H1 (cell line): Measurements from ENCODE around the gene SLC17A3. TPM values are rescaled to one million over a fixed set of nuclear protein-coding genes. Genes with fewer than 3 reads are reported as not detected.

Source experiments
- CTCF ChIA-PET: fragments of 300-600 bp; sonication (Branson Sonifier 250); formaldehyde crosslinking; loops from one replicate; lab custom pipeline; 2021; ENCODE audit not compliant: partially characterized antibody; lab: Charles Lee
- POLR2A ChIA-PET: fragments of 300-600 bp; sonication (Branson Sonifier 250); formaldehyde crosslinking; loops from one replicate; lab custom pipeline; 2021; ENCODE audit warnings: inconsistent platforms; ENCODE audit not compliant: partially characterized antibody; lab: Charles Lee
- DNase-seq, 2 experiments: peaks; one replicate each; pipeline versions ENCODE4 v3.0.0 to v3.0.0-alpha.2; 2010 to 2022; ENCODE audit warnings: low spot score in 2 of 2, low read depth in 1 of 2, mixed read lengths in 1 of 2
- FAIRE-seq: peaks from 2 replicates; lab custom pipeline; 2011; peaks lifted over from hg19 to GRCh38; lab: Jason Lieb, UNC
- H2AFZ ChIP-seq: 2 replicates; pipeline ENCODE4 v1.8.1; 2012; ENCODE audit warnings: low read length, inconsistent platforms
- H2AK5ac ChIP-seq: 2 replicates; pipeline ENCODE4 v1.6.1; 2013; ENCODE audit warnings: low read depth, low read length
- H2BK120ac ChIP-seq: replicated peaks from 2 replicates; pipeline ENCODE3; 2013; ENCODE audit warnings: low read depth, low read length, inconsistent platforms
- H2BK12ac ChIP-seq: 2 replicates; pipeline ENCODE4 v1.6.1; 2013; ENCODE audit warnings: low read depth, low read length
- H2BK15ac ChIP-seq: 2 replicates; pipeline ENCODE4 v1.6.1; 2013; ENCODE audit warnings: low read length
- H2BK20ac ChIP-seq: 2 replicates; pipeline ENCODE4 v1.6.1; 2013; ENCODE audit warnings: low read length
- H2BK5ac ChIP-seq: 2 replicates; pipeline ENCODE4 v1.6.1; 2013; ENCODE audit warnings: low read depth, low read length
- H3K14ac ChIP-seq: 2 replicates; pipeline ENCODE4 v1.6.1; 2013; ENCODE audit warnings: inconsistent platforms; ENCODE audit not compliant: insufficient read length
- H3K18ac ChIP-seq: 2 replicates; pipeline ENCODE4 v1.6.1; 2013; ENCODE audit warnings: low read length; ENCODE audit errors: extremely low read depth
- H3K23ac ChIP-seq: 2 replicates; pipeline ENCODE4 v1.6.1; 2013; ENCODE audit warnings: inconsistent platforms; ENCODE audit not compliant: insufficient read length
- H3K23me2 ChIP-seq: 2 replicates; pipeline ENCODE4 v1.6.1; 2013; ENCODE audit warnings: low read depth, low read length
- H3K27ac ChIP-seq: 2 replicates; pipeline ENCODE4 v1.6.1; 2011; ENCODE audit warnings: low read depth, low read length, inconsistent platforms
- H3K27me3 ChIP-seq, 4 experiments: replicated peaks in 1 of 4; 1 replicate in 1 of 4; 2 replicates in 3 of 4; pipeline versions ENCODE4 v1.6.1 to v1.8.1; 2011 to 2013; ENCODE audit warnings: low read length in 3 of 4, mild to moderate bottlenecking in 3 of 4, inconsistent platforms in 2 of 4, mixed read lengths in 2 of 4, moderate library complexity in 1 of 4; ENCODE audit not compliant: control insufficient read depth in 3 of 4, insufficient read depth in 3 of 4; ENCODE audit errors: extremely low read depth in 1 of 4
- H3K36me3 ChIP-seq, 4 experiments: 2 replicates each; pipeline versions ENCODE4 v1.6.1 to v1.8.1; 2011 to 2013; ENCODE audit warnings: mild to moderate bottlenecking in 4 of 4, low read length in 3 of 4, moderate library complexity in 2 of 4, control low read depth in 1 of 4, inconsistent platforms in 1 of 4; ENCODE audit not compliant: insufficient read depth in 4 of 4, control insufficient read depth in 2 of 4
- H3K4ac ChIP-seq: replicated peaks from 2 replicates; pipeline ENCODE3; 2013; ENCODE audit warnings: low read length, low read depth, mixed read lengths, inconsistent platforms; ENCODE audit not compliant: insufficient read length
- H3K4me1 ChIP-seq, 4 experiments: replicated peaks in 1 of 4; 1 replicate in 1 of 4; 2 replicates in 3 of 4; pipeline versions ENCODE4 v1.6.1 to v1.8.1; 2011 to 2013; ENCODE audit warnings: low read length in 3 of 4, inconsistent platforms in 2 of 4, mixed read lengths in 1 of 4; ENCODE audit not compliant: insufficient read depth in 4 of 4, control insufficient read depth in 3 of 4
- H3K4me2 ChIP-seq, 2 experiments: 2 replicates each; pipeline versions ENCODE4 v1.6.1 to v1.8.1; 2011 to 2013; ENCODE audit warnings: low read depth in 2 of 2, low read length in 2 of 2, control low read depth in 1 of 2, inconsistent platforms in 1 of 2, mild to moderate bottlenecking in 1 of 2; ENCODE audit not compliant: insufficient read depth in 1 of 2
- H3K4me3 ChIP-seq, 4 experiments: fragments of 200-600, 300-600 bp in 1 of 4; sonication (generic), shearing (Covaris generic), sonication (Bioruptor Twin) in 1 of 4; 2 replicates each; pipeline versions ENCODE4 v1.5.1 to v1.8.1; 2011 to 2016; ENCODE audit warnings: low read length in 4 of 4, low read depth in 3 of 4, control low read depth in 2 of 4, inconsistent platforms in 2 of 4, mild to moderate bottlenecking in 2 of 4, mixed read lengths in 1 of 4, moderate library complexity in 1 of 4; ENCODE audit not compliant: insufficient read depth in 2 of 4; ENCODE audit errors: extremely low read depth in 1 of 4
- H3K56ac ChIP-seq: replicated peaks from 2 replicates; pipeline ENCODE3; 2013; ENCODE audit warnings: low read depth, mild to moderate bottlenecking, mixed read lengths, low read length, inconsistent platforms; ENCODE audit not compliant: insufficient read length
- H3K79me1 ChIP-seq: 2 replicates; pipeline ENCODE4 v1.6.1; 2013; ENCODE audit warnings: low read depth, low read length, control low read depth
- H3K79me2 ChIP-seq, 2 experiments: 2 replicates each; pipeline versions ENCODE4 v1.6.1 to v1.8.1; 2012 to 2013; ENCODE audit warnings: low read length in 2 of 2, mild to moderate bottlenecking in 2 of 2, inconsistent platforms in 1 of 2; ENCODE audit not compliant: insufficient read depth in 2 of 2, control insufficient read depth in 1 of 2
- H3K9ac ChIP-seq, 4 experiments: replicated peaks in 1 of 4; 1 replicate in 1 of 4; 2 replicates in 3 of 4; pipeline versions ENCODE4 v1.6.1 to v1.8.1; 2011 to 2013; ENCODE audit warnings: low read depth in 3 of 4, low read length in 3 of 4, control low read depth in 2 of 4, mild to moderate bottlenecking in 2 of 4, moderate library complexity in 2 of 4, inconsistent platforms in 1 of 4; ENCODE audit errors: extremely low read depth in 1 of 4
- H3K9me3 ChIP-seq, 2 experiments: 2 replicates each; pipeline versions ENCODE4 v1.6.1 to v1.8.1; 2012 to 2013; ENCODE audit warnings: mild to moderate bottlenecking in 2 of 2, moderate library complexity in 2 of 2, control low read depth in 1 of 2, inconsistent platforms in 1 of 2, low read depth in 1 of 2, low read length in 1 of 2, mixed read lengths in 1 of 2; ENCODE audit not compliant: insufficient read depth in 2 of 2
- H4K20me1 ChIP-seq, 2 experiments: replicated peaks in 1 of 2; 2 replicates each; pipeline versions ENCODE3 to v1.8.1; 2011 to 2013; ENCODE audit warnings: inconsistent platforms in 2 of 2, low read length in 2 of 2, mild to moderate bottlenecking in 1 of 2; ENCODE audit not compliant: insufficient read depth in 2 of 2, control insufficient read depth in 1 of 2
- H4K5ac ChIP-seq: 2 replicates; pipeline ENCODE4 v1.6.1; 2013; ENCODE audit warnings: low read length, low read depth, mixed read lengths, inconsistent platforms; ENCODE audit not compliant: insufficient read length
- H4K8ac ChIP-seq: 2 replicates; pipeline ENCODE4 v1.8.0; 2013; ENCODE audit warnings: mild to moderate bottlenecking, moderate library complexity, low read length, inconsistent platforms; ENCODE audit not compliant: insufficient read depth; ENCODE audit errors: extremely low read depth
- H4K91ac ChIP-seq: replicated peaks from 2 replicates; pipeline ENCODE3; 2013; ENCODE audit warnings: low read length, mixed read lengths, inconsistent platforms; ENCODE audit not compliant: insufficient read length
- RFX5 ChIP-seq: IDR thresholded peaks from 2 replicates; pipeline ENCODE4 v1.6.1; 2011; ENCODE audit warnings: low read depth, low read length, improper control_type of control experiment, borderline replicate concordance
- RNF2 ChIP-seq: fragments of 200-900, 300-1000 bp; sonication (generic); IDR thresholded peaks from 2 replicates; pipeline ENCODE4 v1.7.1; 2016; ENCODE audit warnings: borderline replicate concordance, low read depth, mild to moderate bottlenecking, antibody characterized with exemption, low read length; ENCODE audit not compliant: poor library complexity, severe bottlenecking; ENCODE audit errors: missing control alignments
- USF2 ChIP-seq: IDR thresholded peaks from 2 replicates; pipeline ENCODE4 v1.6.1; 2011; ENCODE audit warnings: low read length, improper control_type of control experiment
- WGBS, 2 experiments: shearing (Covaris generic) in 1 of 2; methylation state at CpG; one replicate each; pipeline versions ENCODE4 v1.1.6 to v1.1.7; 2013 to 2015; ENCODE audit warnings: low lambda C conversion rate in 2 of 2, mixed read lengths in 2 of 2, inconsistent platforms in 1 of 2, low coverage in 1 of 2, missing lambda C conversion rate in 1 of 2; ENCODE audit not compliant: insufficient replicate concordance in 2 of 2, insufficient coverage in 1 of 2, insufficient read length in 1 of 2; ENCODE audit errors: extremely low coverage in 1 of 2, missing lambda C conversion rate in 1 of 2; 5-methylcytosine and 5-hydroxymethylcytosine counted together
- polyA plus RNA-seq, 7 experiments: library from polyadenylated mRNA; depleted of rRNA in 3 of 7; stranded (reverse) in 5 of 7; unstranded in 2 of 7; fragments of >200 nt in 5 of 7; fragments of 200-250 nt in 2 of 7; gene quantifications; 1 replicate in 5 of 7; 2 replicates in 1 of 7; 4 replicates in 1 of 7; pipeline versions ENCODE4 v1.2.1 to v1.2.3, GENCODE V29; 2011 to 2013; ENCODE audit warnings: missing spikeins in 2 of 7, mixed read lengths in 2 of 7
- total RNA-seq: library from RNA; stranded (reverse); fragmentation: NEBNext Ultra II Directional; extraction: Animal tissue kit (Norgen Biotek cat#: 25700); gene quantifications from 2 replicates; pipeline ENCODE4 v1.2.1, GENCODE V29; 2021

SLC17A3 gene
- total and polyA plus RNA-seq, 2 of the 8 experiments (the other 6 are each of a cell fraction or from before 2014, with no cell fraction given) = not detected

- Histone ChIP-seq H3K4me3 (no peak overlapping the region), H3K9me3 (no peaks in the 10 kb centered on the region), H3K9ac (no peak overlapping the region), H3K36me3 (no peaks in the 10 kb centered on the region), H4K20me1 (no peaks in the 10 kb centered on the region), H2BK120ac (no peak overlapping the region), H3K4me2 (no peak overlapping the region), H3K14ac (no peak overlapping the region), H2BK20ac (no peak overlapping the region), H3K23ac (no peak overlapping the region), H3K18ac (no peak overlapping the region), H2BK12ac (no peak overlapping the region), H2AFZ (no peak overlapping the region), H3K79me2 (no peaks in the 10 kb centered on the region), H3K4ac (no peak overlapping the region), H3K27me3 (no peaks in the 10 kb centered on the region), H4K5ac (no peak overlapping the region), H4K91ac (no peak overlapping the region), H3K23me2 (no peaks in the 10 kb centered on the region), H2AK5ac (no peak overlapping the region), H2BK5ac (no peak overlapping the region), H3K27ac (no peak overlapping the region), H3K56ac (no peak overlapping the region), H4K8ac (no peak overlapping the region), H3K79me1 (no peaks in the 10 kb centered on the region), H3K4me1 (peaks cover 0 to 5% (median 3%) of the 10 kb centered on the region in 4 experiments; a peak in 4 of 7 replicates), H2BK15ac (no peak overlapping the region)
- ChIA-PET CTCF (interaction anchor here (1.0 to 1.3 kb wide), 2 partner anchors 34 to 105 kb away, joined by 4 to 5 read pairs; no protein-coding TSS in a partner anchor), POLR2A (no interaction called here)
- 85% methylated on average over 6 of the region's 6 CpGs; no CpG with 5 or more reads in 1 of the 2 experiments for WGBS, 2 experiments
- DNase-seq (no peak), FAIRE-seq (no peak)
- TF ChIP-seq RNF2 (no peak), USF2 (no peak), RFX5 (no peak)
These were observed 19.7 kb upstream of the SLC17A3 start for GRCh38 chr6:25893778-25894177.
